ENCODE measurements around the gene TYW1B.

DNA sequence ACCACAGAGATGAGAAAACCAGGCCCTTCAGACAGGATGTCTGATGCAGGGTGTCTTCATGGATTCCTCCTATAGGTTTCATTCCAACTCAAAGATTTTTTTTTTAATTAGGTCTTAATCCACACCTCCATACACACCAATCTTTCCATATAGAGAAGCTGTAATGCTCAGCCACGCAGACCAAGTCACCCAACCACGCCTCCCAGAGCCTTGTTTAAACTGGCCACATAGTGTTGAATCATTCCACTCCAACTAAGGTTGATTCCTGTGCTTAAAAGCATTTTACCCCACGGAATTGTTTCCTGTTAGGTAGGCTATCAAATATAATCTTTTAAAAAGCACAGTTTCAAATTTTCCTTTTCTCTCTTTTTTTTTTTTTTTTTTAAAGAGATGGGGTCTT, 153.6 kb downstream of the TYW1B start:
- TF ChIP-seq, protein P1, sequence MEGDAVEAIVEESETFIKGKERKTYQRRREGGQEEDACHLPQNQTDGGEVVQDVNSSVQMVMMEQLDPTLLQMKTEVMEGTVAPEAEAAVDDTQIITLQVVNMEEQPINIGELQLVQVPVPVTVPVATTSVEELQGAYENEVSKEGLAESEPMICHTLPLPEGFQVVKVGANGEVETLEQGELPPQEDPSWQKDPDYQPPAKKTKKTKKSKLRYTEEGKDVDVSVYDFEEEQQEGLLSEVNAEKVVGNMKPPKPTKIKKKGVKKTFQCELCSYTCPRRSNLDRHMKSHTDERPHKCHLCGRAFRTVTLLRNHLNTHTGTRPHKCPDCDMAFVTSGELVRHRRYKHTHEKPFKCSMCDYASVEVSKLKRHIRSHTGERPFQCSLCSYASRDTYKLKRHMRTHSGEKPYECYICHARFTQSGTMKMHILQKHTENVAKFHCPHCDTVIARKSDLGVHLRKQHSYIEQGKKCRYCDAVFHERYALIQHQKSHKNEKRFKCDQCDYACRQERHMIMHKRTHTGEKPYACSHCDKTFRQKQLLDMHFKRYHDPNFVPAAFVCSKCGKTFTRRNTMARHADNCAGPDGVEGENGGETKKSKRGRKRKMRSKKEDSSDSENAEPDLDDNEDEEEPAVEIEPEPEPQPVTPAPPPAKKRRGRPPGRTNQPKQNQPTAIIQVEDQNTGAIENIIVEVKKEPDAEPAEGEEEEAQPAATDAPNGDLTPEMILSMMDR (conservative IDR thresholded peaks at IDR 0.05), result no peak
- TF ChIP-seq EZH2 (IDR thresholded peaks at IDR 0.05; ENCODE audit: low read depth), result no peak
